SK-N-SH treated with all-trans-retinoic acid at 6 μM for 48 hours (cell line): ENCODE data around the gene CCN2.

ENCODE experiments used
- CREB5 ChIP-seq: fragments of 250-450 bp; sonication (Bioruptor Pico); IDR thresholded peaks from 2 replicates; pipeline ENCODE4 v1.5.1; 2020; ENCODE audit warnings: low read depth, mild to moderate bottlenecking, moderate library complexity
- CSRNP3 ChIP-seq: fragments of 250-450 bp; sonication (Bioruptor Pico); IDR thresholded peaks from 2 replicates; pipeline ENCODE4 v1.5.1; 2021; ENCODE audit warnings: mild to moderate bottlenecking, moderate library complexity
- GLIS3 ChIP-seq: fragments of 250-450 bp; sonication (Bioruptor Pico); IDR thresholded peaks from 2 replicates; pipeline ENCODE4 v1.5.0; 2020; ENCODE audit warnings: mild to moderate bottlenecking, moderate library complexity
- PATZ1 ChIP-seq: fragments of 250-450 bp; sonication (Bioruptor Pico); IDR thresholded peaks from 2 replicates; pipeline ENCODE4 v1.8.0; 2020; ENCODE audit warnings: mild to moderate bottlenecking, moderate library complexity, borderline replicate concordance
- POU6F1 ChIP-seq: fragments of 250-450 bp; sonication (Bioruptor Pico); IDR thresholded peaks from 2 replicates; pipeline ENCODE4 v1.8.0; 2021; ENCODE audit warnings: low read depth, mild to moderate bottlenecking, moderate library complexity, borderline replicate concordance
- ZFP3 ChIP-seq: fragments of 250-450 bp; sonication (Bioruptor Pico); IDR thresholded peaks from 2 replicates; pipeline ENCODE4 v1.5.0; 2020; ENCODE audit warnings: mild to moderate bottlenecking, moderate library complexity
- ZFP30 ChIP-seq: fragments of 450-650 bp; formaldehyde crosslinking; IDR thresholded peaks from 2 replicates; pipeline ENCODE4 v1.5.0; 2022; ENCODE audit warnings: mild to moderate bottlenecking, moderate library complexity
- ZNF70 ChIP-seq: fragments of 450-650 bp; formaldehyde crosslinking; IDR thresholded peaks from 2 replicates; pipeline ENCODE4 v1.5.0; 2020; ENCODE audit warnings: mild to moderate bottlenecking, moderate library complexity
- ZNF8 ChIP-seq: fragments of 450-650 bp; formaldehyde crosslinking; IDR thresholded peaks from 2 replicates; pipeline ENCODE4 v1.5.0; 2020; ENCODE audit warnings: mild to moderate bottlenecking, moderate library complexity

- TF ChIP-seq POU6F1 (no peak), ZFP3 (CRISPR knock-in tag) (no peak), CREB5 (CRISPR knock-in tag) (no peak), ZNF8 (CRISPR knock-in tag) (no peak), CSRNP3 (no peak), PATZ1 (CRISPR knock-in tag) (no peak), ZFP30 (CRISPR knock-in tag) (no peak), GLIS3 (no peak), ZNF70 (no peak)
Observed at GRCh38 chr6:131968656-131969055, 17.5 kb upstream of the CCN2 start.
